Stimulated activated memory B cell treated with anti-CD40 and anti-IgM and Interleukin-4, amounts not matched to agents 10 μg/mL and 1 μg/mL and 100 μg/mL, for 72 hours (primary cell): ENCODE results near the gene MYOF.
"Not testable (repeated sequence)": the region's sequence is repeated elsewhere in the genome, so short reads cannot be mapped to it uniquely, and the experiment has no call there.

Experiments used
- ATAC-seq: fragments of 150-1000 bp; cut with Tn5 transposase; 2 replicates; pipeline ENCODE4 v1.10.0; 2021
- H3K27ac Mint-ChIP-seq: one replicate; pipeline ENCODE4 v1.8.0; 2022; ENCODE audit warnings: mild to moderate bottlenecking, mixed read lengths
- H3K27me3 Mint-ChIP-seq: one replicate; pipeline ENCODE4 v1.8.0; 2022; ENCODE audit warnings: mixed read lengths
- H3K36me3 Mint-ChIP-seq: one replicate; pipeline ENCODE4 v1.8.0; 2022; ENCODE audit warnings: mixed read lengths
- H3K4me1 Mint-ChIP-seq: one replicate; pipeline ENCODE4 v1.8.0; 2022; ENCODE audit warnings: mixed read lengths
- H3K4me3 Mint-ChIP-seq: one replicate; pipeline ENCODE4 v1.8.0; 2022; ENCODE audit warnings: mild to moderate bottlenecking, moderate library complexity, mixed read lengths
- H3K9me3 Mint-ChIP-seq: one replicate; pipeline ENCODE4 v1.8.0; 2022; ENCODE audit warnings: mixed read lengths

The MYOF gene

GRCh38 chr10:93378039-93378438 is 104.1 kb downstream of the MYOF start:
- peaks cover 11% of the 10 kb centered on the region for H3K4me1 Mint-ChIP-seq
- H3K9me3 Mint-ChIP-seq: no peaks in the 10 kb centered on the region
- H3K4me3 Mint-ChIP-seq: no peak overlapping the region
- H3K27me3 Mint-ChIP-seq: no peaks in the 10 kb centered on the region
- ATAC-seq: no peak
- H3K27ac Mint-ChIP-seq: no peak overlapping the region
- no peaks in the 10 kb centered on the region for H3K36me3 Mint-ChIP-seq

- peak; percentile 62 for ATAC-seq
- Mint-ChIP-seq H3K9me3 (no peaks in the 10 kb centered on the region), H3K27ac (no peak overlapping the region), H3K4me3 (no peak overlapping the region), H3K4me1 (peaks cover 11% of the 10 kb centered on the region), H3K36me3 (no peaks in the 10 kb centered on the region), H3K27me3 (no peaks in the 10 kb centered on the region)
These were observed 105.5 kb downstream of the MYOF start for GRCh38 chr10:93376372-93377293.

GRCh38 chr10:93370961-93371360 is 111.2 kb downstream of the MYOF start:
- Mint-ChIP-seq H3K27me3 (peaks cover 9% of the 10 kb centered on the region), H3K4me3 (no peak overlapping the region), H3K9me3 (no peaks in the 10 kb centered on the region), H3K27ac (no peak overlapping the region), H3K4me1 (no peaks in the 10 kb centered on the region), H3K36me3 (no peaks in the 10 kb centered on the region)
- ATAC-seq: no peak

GRCh38 chr10:93369588-93370164 is 112.5 kb downstream of the MYOF start:
- Mint-ChIP-seq H3K27ac (no peak overlapping the region), H3K27me3 (peaks cover 9% of the 10 kb centered on the region), H3K36me3 (no peaks in the 10 kb centered on the region), H3K4me3 (no peak overlapping the region), H3K9me3 (peaks cover 3% of the 10 kb centered on the region), H3K4me1 (no peaks in the 10 kb centered on the region)
- ATAC-seq: no peak

GRCh38 chr10:93368210-93368609 is 113.9 kb downstream of the MYOF start:
- ATAC-seq: no peak
- H3K36me3 Mint-ChIP-seq: no peaks in the 10 kb centered on the region
- no peak overlapping the region for H3K27ac Mint-ChIP-seq
- no peak overlapping the region for H3K4me3 Mint-ChIP-seq
- no peaks in the 10 kb centered on the region for H3K4me1 Mint-ChIP-seq
- H3K27me3 Mint-ChIP-seq: peaks cover 9% of the 10 kb centered on the region
- peaks cover 3% of the 10 kb centered on the region for H3K9me3 Mint-ChIP-seq

- ATAC-seq: peak; percentile 7
- Mint-ChIP-seq H3K36me3 (no peaks in the 10 kb centered on the region), H3K4me1 (no peaks in the 10 kb centered on the region), H3K27ac (no peak overlapping the region), H3K9me3 (peaks cover 3% of the 10 kb centered on the region), H3K4me3 (no peak overlapping the region), H3K27me3 (peaks cover 9% of the 10 kb centered on the region)
These were observed 114.5 kb downstream of the MYOF start for GRCh38 chr10:93367664-93368063.

- Mint-ChIP-seq H3K36me3 (no peaks in the 10 kb centered on the region), H3K27ac (no peak overlapping the region), H3K4me3 (no peak overlapping the region), H3K9me3 (peaks cover 3% of the 10 kb centered on the region), H3K4me1 (no peaks in the 10 kb centered on the region), H3K27me3 (peaks cover 9% of the 10 kb centered on the region)
- ATAC-seq: no peak
These were observed 117.2 kb downstream of the MYOF start for GRCh38 chr10:93364966-93365365.

GRCh38 chr10:93363891-93364648 is 118.1 kb downstream of the MYOF start:
- ATAC-seq: no peak
- Mint-ChIP-seq H3K4me3 (no peak overlapping the region), H3K36me3 (no peaks in the 10 kb centered on the region), H3K27me3 (peaks cover 9% of the 10 kb centered on the region), H3K9me3 (peaks cover 3% of the 10 kb centered on the region), H3K27ac (no peak overlapping the region), H3K4me1 (no peaks in the 10 kb centered on the region)

- H3K4me3 Mint-ChIP-seq, H3K36me3 Mint-ChIP-seq, ATAC-seq, H3K9me3 Mint-ChIP-seq, H3K4me1 Mint-ChIP-seq, H3K27ac Mint-ChIP-seq: not testable (repeated sequence)
- peaks cover 22% of the 10 kb centered on the region for H3K27me3 Mint-ChIP-seq
These were observed 123.7 kb downstream of the MYOF start for GRCh38 chr10:93358398-93358797.

- Mint-ChIP-seq H3K9me3 (no peaks in the 10 kb centered on the region), H3K27me3 (peaks cover 22% of the 10 kb centered on the region), H3K36me3 (no peaks in the 10 kb centered on the region), H3K4me3 (no peak overlapping the region), H3K4me1 (peaks cover 5% of the 10 kb centered on the region), H3K27ac (no peak overlapping the region)
- ATAC-seq: no peak
These were observed 124.5 kb downstream of the MYOF start for GRCh38 chr10:93357680-93358079.

- no peak for ATAC-seq
- no peaks in the 10 kb centered on the region for H3K36me3 Mint-ChIP-seq
- H3K9me3 Mint-ChIP-seq: no peaks in the 10 kb centered on the region
- peaks cover 22% of the 10 kb centered on the region for H3K27me3 Mint-ChIP-seq
- H3K4me1 Mint-ChIP-seq: peaks cover 5% of the 10 kb centered on the region
- H3K4me3 Mint-ChIP-seq: no peak overlapping the region
- H3K27ac Mint-ChIP-seq: no peak overlapping the region
These were observed 125.6 kb downstream of the MYOF start for GRCh38 chr10:93356516-93356915.

- H3K9me3 Mint-ChIP-seq: no peaks in the 10 kb centered on the region
- peaks cover 3% of the 10 kb centered on the region for H3K4me1 Mint-ChIP-seq
- no peak for ATAC-seq
- peaks cover 18% of the 10 kb centered on the region for H3K27me3 Mint-ChIP-seq
- no peak overlapping the region for H3K27ac Mint-ChIP-seq
- H3K4me3 Mint-ChIP-seq: no peak overlapping the region
- H3K36me3 Mint-ChIP-seq: no peaks in the 10 kb centered on the region
These were observed 129.3 kb downstream of the MYOF start for GRCh38 chr10:93352638-93353383.

- Mint-ChIP-seq H3K9me3 (no peaks in the 10 kb centered on the region), H3K27ac (no peak overlapping the region), H3K36me3 (no peaks in the 10 kb centered on the region), H3K27me3 (peaks cover 19% of the 10 kb centered on the region), H3K4me1 (peaks cover 8% of the 10 kb centered on the region), H3K4me3 (no peak overlapping the region)
- ATAC-seq: no peak
These were observed 135.4 kb downstream of the MYOF start for GRCh38 chr10:93346694-93347093.

GRCh38 chr10:93346108-93346507 is 136.0 kb downstream of the MYOF start:
- no peaks in the 10 kb centered on the region for H3K36me3 Mint-ChIP-seq
- H3K27ac Mint-ChIP-seq: no peak overlapping the region
- peaks cover 8% of the 10 kb centered on the region for H3K4me1 Mint-ChIP-seq
- no peak overlapping the region for H3K4me3 Mint-ChIP-seq
- H3K27me3 Mint-ChIP-seq: peaks cover 19% of the 10 kb centered on the region
- no peak for ATAC-seq
- no peaks in the 10 kb centered on the region for H3K9me3 Mint-ChIP-seq

- no peak for ATAC-seq
- no peak overlapping the region for H3K27ac Mint-ChIP-seq
- H3K27me3 Mint-ChIP-seq: peaks cover 19% of the 10 kb centered on the region
- H3K9me3 Mint-ChIP-seq: no peaks in the 10 kb centered on the region
- no peak overlapping the region for H3K4me3 Mint-ChIP-seq
- H3K36me3 Mint-ChIP-seq: no peaks in the 10 kb centered on the region
- peaks cover 8% of the 10 kb centered on the region for H3K4me1 Mint-ChIP-seq
These were observed 137.4 kb downstream of the MYOF start for GRCh38 chr10:93344691-93345090.
